HG03439 (cell line): ENCODE measurements around the gene LAMA1.

Source experiments
- ATAC-seq: cut with Tn5 transposase; IDR thresholded peaks from one replicate; pipeline ENCODE4 v1.9.1; 2021; ENCODE audit warnings: mild to moderate bottlenecking, moderate library complexity; ENCODE audit not compliant: unreplicated experiment

Gene LAMA1

DNA sequence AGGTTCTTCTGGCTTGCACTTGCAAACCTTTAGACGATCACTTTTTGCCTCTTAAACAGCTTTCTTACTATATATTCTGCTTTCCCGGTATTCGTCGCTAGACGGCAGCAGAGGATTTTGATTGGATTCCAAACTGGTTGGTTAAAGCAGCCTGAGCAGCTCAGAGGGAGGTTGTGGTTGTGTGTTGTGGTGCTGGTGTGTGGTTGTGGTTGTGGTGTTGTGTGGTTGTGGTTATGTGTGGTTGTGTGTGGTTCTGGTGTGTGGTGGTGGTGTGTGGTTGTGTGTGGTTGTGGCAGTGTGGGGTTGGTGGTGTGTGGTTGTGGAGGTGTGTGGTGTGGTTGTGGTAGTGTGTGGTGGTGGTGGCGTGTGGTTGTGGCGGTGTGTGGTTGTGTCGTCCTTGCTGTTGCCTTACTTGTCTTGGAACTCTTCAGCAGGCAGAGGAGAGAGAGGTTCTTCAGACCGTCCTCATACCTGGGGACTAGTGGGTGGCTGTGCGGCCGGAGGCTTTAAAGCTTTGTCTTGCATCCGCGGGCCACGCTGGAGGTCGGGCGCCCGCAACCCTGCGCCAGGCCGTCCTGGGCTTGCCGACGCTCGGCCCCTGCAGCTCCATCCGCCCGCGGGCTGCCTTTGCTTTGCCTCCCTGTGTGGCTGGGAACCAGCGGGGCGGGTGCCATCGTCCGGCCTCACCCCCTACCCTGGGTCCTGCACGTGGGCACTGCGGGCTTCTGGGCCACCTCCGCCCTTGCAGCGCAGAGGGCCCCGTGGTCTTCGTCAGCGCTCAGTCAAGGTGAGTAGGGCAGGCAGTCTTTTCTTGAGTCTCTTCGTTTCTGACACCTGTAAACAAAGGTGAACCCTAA lies 197.3 kb downstream of the LAMA1 start:
- ATAC-seq = no peak

DNA sequence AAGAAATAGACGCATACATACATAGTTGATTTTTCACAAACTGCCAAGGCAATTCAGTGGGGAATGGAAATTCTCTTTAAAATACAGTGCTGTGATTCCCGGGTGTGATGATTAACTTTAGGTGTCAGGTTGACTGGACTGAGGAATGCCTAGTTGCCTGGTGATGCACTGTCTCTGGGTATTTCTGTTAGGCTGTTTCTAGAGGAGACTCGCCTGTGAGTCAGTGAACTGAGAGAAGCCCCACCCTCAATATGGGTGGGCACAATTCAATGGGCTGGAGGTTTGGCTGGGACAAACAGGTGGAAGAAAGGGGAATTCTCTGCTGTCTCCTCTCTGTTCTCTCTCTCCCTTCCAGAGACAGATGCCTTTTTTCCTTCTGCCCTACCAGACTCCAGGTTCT lies 200.5 kb downstream of the LAMA1 start:
- ATAC-seq = no peak

- ATAC-seq = no peak
Measured at GRCh38 chr18:6901286-6901926, 216.2 kb downstream of the LAMA1 start.

- ATAC-seq = no peak
Measured at GRCh38 chr18:6891788-6892187, 225.8 kb downstream of the LAMA1 start.
